ENCODE data around the gene DNM2.
A peak's percentile ranks its signal among the peaks of the same experiment; 100 is the strongest.
"Not testable (repeated sequence)": the region's sequence is repeated elsewhere in the genome, so short reads cannot be mapped to it uniquely, and the experiment has no call there.

The DNM2 gene

GRCh38 chr19:10839114-10840050, 121.5 kb downstream of the DNM2 start:
- no peak for DNase-seq

GRCh38 chr19:10842788-10843187, 124.9 kb downstream of the DNM2 start:
- DNase-seq = no peak

GRCh38 chr19:10846500-10847202, 128.8 kb downstream of the DNM2 start:
- no peak for DNase-seq

- DNase-seq = no peak
These were observed 130.5 kb downstream of the DNM2 start, which contains the start of gene C19orf38 for GRCh38 chr19:10848230-10848856. TSS of gene C19orf38 (plus strand) at chr19:10848415. CDS start at chr19:10848509, 94 bp downstream.

GRCh38 chr19:10850631-10851030, 132.8 kb downstream of the DNM2 start:
- no peak for DNase-seq

GRCh38 chr19:10852098-10852800, 134.4 kb downstream of the DNM2 start:
- DNase-seq = no peak

GRCh38 chr19:10852941-10853340, 135.1 kb downstream of the DNM2 start:
- DNase-seq = no peak

- DNase-seq = no peak
These were observed 136.6 kb downstream of the DNM2 start for GRCh38 chr19:10854350-10855089.

- peak; percentile 30 for DNase-seq
These were observed 138.1 kb downstream of the DNM2 start for GRCh38 chr19:10855879-10856522.

- DNase-seq = not testable (repeated sequence)
These were observed 139.0 kb downstream of the DNM2 start for GRCh38 chr19:10856899-10857298.

GRCh38 chr19:10858204-10858828, 140.4 kb downstream of the DNM2 start:
- DNase-seq = no peak

- peak; percentile 34 for DNase-seq
These were observed 143.3 kb downstream of the DNM2 start for GRCh38 chr19:10861103-10861651.

GRCh38 chr19:10862561-10863106, 144.8 kb downstream of the DNM2 start:
- DNase-seq = no peak

GRCh38 chr19:10863107-10863717, 145.3 kb downstream of the DNM2 start:
- no peak for DNase-seq

- DNase-seq = peak; percentile 89
These were observed 146.6 kb downstream of the DNM2 start for GRCh38 chr19:10864538-10864899.

GRCh38 chr19:10866495-10866894, 148.6 kb downstream of the DNM2 start:
- DNase-seq = no peak

- no peak for DNase-seq
These were observed 151.1 kb downstream of the DNM2 start for GRCh38 chr19:10868872-10869547.

GRCh38 chr19:10869872-10870311, 152.0 kb downstream of the DNM2 start:
- DNase-seq = not testable (repeated sequence)

GRCh38 chr19:10870501-10870954, 152.6 kb downstream of the DNM2 start:
- DNase-seq = no peak

Measured in CD4-positive, alpha-beta T cell treated with Interleukin-6 for 4 hours (primary cell).